Hindlimb muscle (tissue), 1 donor: ENCODE data around the gene ATP2B2. TPM values are rescaled to one million over a fixed set of nuclear protein-coding genes. Genes with fewer than 3 reads are reported as not detected.
"Not testable (repeated sequence)": the region's sequence is repeated elsewhere in the genome, so short reads cannot be mapped to it uniquely, and the experiment has no call there.

Source experiments
- DNase-seq: peaks from one replicate; pipeline ENCODE4 v3.0.0-alpha.2; 2013
- polyA plus RNA-seq: library from polyadenylated mRNA; unstranded; fragments of 120-200 nt; gene quantifications from one replicate; pipeline ENCODE4 v1.2.1, GENCODE V29; 2013; ENCODE audit not compliant: insufficient read length

The ATP2B2 gene
- polyA plus RNA-seq, 1 donor: 7.1 TPM

- DNase-seq: no peak
These were observed 185.6 kb downstream of the ATP2B2 start for GRCh38 chr3:10319804-10320203.

- DNase-seq: no peak
These were observed 186.1 kb downstream of the ATP2B2 start for GRCh38 chr3:10319251-10319650.

GRCh38 chr3:10317961-10318350, 187.4 kb downstream of the ATP2B2 start:
- DNase-seq: no peak

- DNase-seq: no peak
These were observed 187.9 kb downstream of the ATP2B2 start for GRCh38 chr3:10317311-10317960.

GRCh38 chr3:10315771-10316344, 189.5 kb downstream of the ATP2B2 start:
- no peak for DNase-seq

- no peak for DNase-seq
These were observed 190.3 kb downstream of the ATP2B2 start for GRCh38 chr3:10315101-10315500.

GRCh38 chr3:10312861-10313260, 192.5 kb downstream of the ATP2B2 start:
- DNase-seq: no peak

GRCh38 chr3:10312391-10312790, 193.0 kb downstream of the ATP2B2 start:
- no peak for DNase-seq

- no peak for DNase-seq
These were observed 193.7 kb downstream of the ATP2B2 start for GRCh38 chr3:10311710-10312109.

- DNase-seq: no peak
These were observed 194.8 kb downstream of the ATP2B2 start for GRCh38 chr3:10310578-10310977.

GRCh38 chr3:10309736-10310135, 195.7 kb downstream of the ATP2B2 start:
- no peak for DNase-seq

GRCh38 chr3:10308678-10309077, 196.7 kb downstream of the ATP2B2 start:
- no peak for DNase-seq

GRCh38 chr3:10306156-10306555, 199.2 kb downstream of the ATP2B2 start:
- DNase-seq: no peak

GRCh38 chr3:10305331-10305902, 200.0 kb downstream of the ATP2B2 start:
- DNase-seq: no peak

GRCh38 chr3:10304905-10305304, 200.5 kb downstream of the ATP2B2 start:
- no peak for DNase-seq

GRCh38 chr3:10303785-10304184, 201.6 kb downstream of the ATP2B2 start:
- DNase-seq: no peak

- no peak for DNase-seq
These were observed 202.3 kb downstream of the ATP2B2 start for GRCh38 chr3:10303105-10303504.

- DNase-seq: no peak
These were observed 205.3 kb downstream of the ATP2B2 start for GRCh38 chr3:10300087-10300486.

GRCh38 chr3:10299679-10300078, 205.7 kb downstream of the ATP2B2 start:
- DNase-seq: no peak

GRCh38 chr3:10299175-10299574, 206.2 kb downstream of the ATP2B2 start:
- DNase-seq: no peak

GRCh38 chr3:10298064-10298463, 207.3 kb downstream of the ATP2B2 start:
- DNase-seq: not testable (repeated sequence)

- DNase-seq: no peak
These were observed 211.3 kb downstream of the ATP2B2 start for GRCh38 chr3:10294030-10294586.

- DNase-seq: no peak
These were observed 212.6 kb downstream of the ATP2B2 start, which contains the start of gene GHRL for GRCh38 chr3:10292505-10293419. GHRL (minus strand) TSS chr3:10292947; CDS start chr3:10290180, 2,767 bp downstream.
